Measurements from ENCODE around the gene KCNJ16.

KCNJ16 gene

DNA sequence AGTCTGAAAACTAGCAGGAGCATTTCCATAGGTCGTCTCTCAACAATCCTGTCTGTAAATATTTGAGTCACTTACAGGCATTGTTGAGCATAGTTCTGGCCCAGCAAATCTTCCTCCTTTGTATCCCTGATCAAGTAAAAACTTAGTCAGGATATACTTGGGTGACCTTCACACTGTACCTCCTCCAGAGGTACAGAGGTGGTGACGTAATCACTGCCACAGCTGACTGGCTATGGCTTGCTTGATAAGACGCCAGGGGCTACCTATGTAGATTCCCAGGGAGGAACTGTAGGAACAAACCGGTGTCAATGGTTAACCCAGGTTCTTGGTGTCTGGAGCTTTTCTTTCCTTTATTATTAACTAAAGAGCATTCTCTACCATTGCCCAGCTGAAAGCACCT lies at the start of gene KCNJ16:
TSS of gene KCNJ16 (plus strand) at position 270 of the 400 bp plus-strand sequence. CDS start 56,863 bp downstream, outside the sequence.
- Histone ChIP-seq H3K4me3 (replicated peaks; ENCODE audit: low read depth, low read length) (no peak within 1 kb of the TSS), H3K27me3 (replicated peaks; ENCODE audit: control insufficient read depth, insufficient read depth, low read length) (no peaks in the 10 kb centered on the region), H3K36me3 (ENCODE audit: control insufficient read depth, insufficient read depth, low read length) (no peaks in the 10 kb centered on the region)
- TF ChIP-seq, protein P1, sequence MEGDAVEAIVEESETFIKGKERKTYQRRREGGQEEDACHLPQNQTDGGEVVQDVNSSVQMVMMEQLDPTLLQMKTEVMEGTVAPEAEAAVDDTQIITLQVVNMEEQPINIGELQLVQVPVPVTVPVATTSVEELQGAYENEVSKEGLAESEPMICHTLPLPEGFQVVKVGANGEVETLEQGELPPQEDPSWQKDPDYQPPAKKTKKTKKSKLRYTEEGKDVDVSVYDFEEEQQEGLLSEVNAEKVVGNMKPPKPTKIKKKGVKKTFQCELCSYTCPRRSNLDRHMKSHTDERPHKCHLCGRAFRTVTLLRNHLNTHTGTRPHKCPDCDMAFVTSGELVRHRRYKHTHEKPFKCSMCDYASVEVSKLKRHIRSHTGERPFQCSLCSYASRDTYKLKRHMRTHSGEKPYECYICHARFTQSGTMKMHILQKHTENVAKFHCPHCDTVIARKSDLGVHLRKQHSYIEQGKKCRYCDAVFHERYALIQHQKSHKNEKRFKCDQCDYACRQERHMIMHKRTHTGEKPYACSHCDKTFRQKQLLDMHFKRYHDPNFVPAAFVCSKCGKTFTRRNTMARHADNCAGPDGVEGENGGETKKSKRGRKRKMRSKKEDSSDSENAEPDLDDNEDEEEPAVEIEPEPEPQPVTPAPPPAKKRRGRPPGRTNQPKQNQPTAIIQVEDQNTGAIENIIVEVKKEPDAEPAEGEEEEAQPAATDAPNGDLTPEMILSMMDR (IDR thresholded peaks at IDR 0.05; ENCODE audit: insufficient read depth, low read length, poor library complexity, severe bottlenecking), result no peak
- no peak for DNase-seq (ENCODE audit: extremely low read depth, insufficient read length)

DNA sequence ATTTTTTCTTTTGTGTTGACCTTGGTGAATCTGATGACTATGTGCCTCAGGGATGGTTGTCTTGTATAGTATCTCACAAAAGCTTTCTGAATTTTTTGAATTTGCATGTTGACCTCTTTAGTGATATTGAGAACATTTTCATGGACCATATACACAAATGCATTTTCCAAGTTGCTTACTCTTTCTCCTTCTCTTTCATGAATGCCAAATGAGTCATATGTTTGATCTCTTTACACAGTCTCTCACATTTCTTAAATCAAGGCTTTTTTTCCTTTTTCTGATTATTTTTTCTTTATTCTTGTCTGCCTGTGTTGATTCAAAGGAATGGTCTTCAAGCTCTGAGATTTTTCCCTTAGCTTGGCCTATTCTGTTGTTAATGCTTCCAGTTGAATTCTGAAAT lies 46.6 kb upstream of the KCNJ16 start:
- TF ChIP-seq, protein P1 (IDR thresholded peaks at IDR 0.05; ENCODE audit: insufficient read depth, low read length, poor library complexity, severe bottlenecking), result no peak
- Histone ChIP-seq H3K27me3 (replicated peaks; ENCODE audit: control insufficient read depth, insufficient read depth, low read length) (no peaks in the 10 kb centered on the region), H3K36me3 (ENCODE audit: control insufficient read depth, insufficient read depth, low read length) (no peaks in the 10 kb centered on the region), H3K4me3 (replicated peaks; ENCODE audit: low read depth, low read length) (no peak overlapping the region)
- DNase-seq (ENCODE audit: extremely low read depth, insufficient read length), result no peak

DNA sequence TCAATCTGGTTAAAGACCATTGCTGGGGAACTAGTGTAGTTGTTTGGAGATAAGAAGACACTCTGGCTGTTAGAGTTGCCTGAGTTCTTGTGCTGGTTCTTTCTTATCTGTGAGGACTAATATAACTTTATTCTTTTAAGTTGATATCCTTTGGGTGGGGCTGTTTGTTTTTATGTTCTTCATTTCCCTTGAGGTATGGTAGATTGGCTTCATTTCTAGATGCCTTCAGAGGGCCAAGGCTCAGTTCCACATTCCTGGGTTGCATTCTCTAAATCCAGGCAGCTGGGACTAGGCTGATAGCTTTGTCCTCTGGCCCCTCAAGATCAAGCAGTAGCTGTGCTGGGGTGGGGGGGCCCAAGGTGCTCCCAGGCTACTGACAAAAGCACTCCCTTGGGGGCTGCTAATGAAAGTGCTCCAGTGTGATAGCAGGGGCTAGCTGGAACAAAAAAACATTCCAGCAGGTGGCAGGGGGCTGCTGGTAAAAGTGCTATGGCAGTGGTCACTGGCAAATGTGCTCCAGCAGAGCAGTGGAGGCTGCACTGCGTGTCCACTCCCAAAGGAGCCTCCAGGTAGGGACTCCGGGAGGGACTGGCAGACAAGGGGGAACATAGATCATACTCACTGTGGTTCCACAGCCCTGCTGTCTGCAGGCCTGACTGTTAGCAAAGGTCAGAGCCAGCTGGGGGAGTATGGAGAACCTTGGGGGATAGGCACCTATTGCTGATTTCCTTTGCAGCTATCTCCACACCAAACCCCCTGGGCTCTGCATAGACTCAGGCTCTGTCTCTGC lies 45.9 kb upstream of the KCNJ16 start:
- H3K4me3 ChIP-seq (replicated peaks; ENCODE audit: low read depth, low read length), result no peak overlapping the region
- TF ChIP-seq, protein P1 (IDR thresholded peaks at IDR 0.05; ENCODE audit: insufficient read depth, low read length, poor library complexity, severe bottlenecking), result no peak
- no peak for DNase-seq (ENCODE audit: extremely low read depth, insufficient read length)
- H3K36me3 ChIP-seq (ENCODE audit: control insufficient read depth, insufficient read depth, low read length), result no peaks in the 10 kb centered on the region
- no peaks in the 10 kb centered on the region for H3K27me3 ChIP-seq (replicated peaks; ENCODE audit: control insufficient read depth, insufficient read depth, low read length)

- Histone ChIP-seq H3K36me3 (ENCODE audit: control insufficient read depth, insufficient read depth, low read length) (no peaks in the 10 kb centered on the region), H3K27me3 (replicated peaks; ENCODE audit: control insufficient read depth, insufficient read depth, low read length) (no peaks in the 10 kb centered on the region), H3K4me3 (replicated peaks; ENCODE audit: low read depth, low read length) (no peak overlapping the region)
- DNase-seq (ENCODE audit: extremely low read depth, insufficient read length), result no peak
- TF ChIP-seq, protein P1 (IDR thresholded peaks at IDR 0.05; ENCODE audit: insufficient read depth, low read length, poor library complexity, severe bottlenecking), result no peak
Measured at GRCh38 chr17:70030371-70030770, 44.7 kb upstream of the KCNJ16 start.

DNA sequence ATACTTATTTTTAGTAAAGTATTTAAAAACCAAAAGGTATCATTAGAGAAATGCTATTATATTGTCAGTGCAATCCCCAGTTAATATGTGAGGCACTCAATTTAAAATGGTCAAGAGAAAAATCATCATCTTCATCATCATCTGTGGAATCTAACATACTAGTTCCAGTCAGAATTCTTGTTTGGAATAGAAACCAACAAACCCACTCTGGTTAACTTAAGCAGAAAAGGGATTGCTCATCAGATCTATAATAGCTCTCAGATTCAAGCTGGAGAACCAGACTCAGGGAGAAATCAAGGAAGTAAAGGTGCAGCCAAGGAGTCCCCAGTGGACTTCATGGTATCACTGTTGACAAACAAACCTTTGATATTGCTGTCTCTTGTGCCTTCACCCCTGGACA lies 43.7 kb upstream of the KCNJ16 start:
- Histone ChIP-seq H3K36me3 (ENCODE audit: control insufficient read depth, insufficient read depth, low read length) (no peaks in the 10 kb centered on the region), H3K4me3 (replicated peaks; ENCODE audit: low read depth, low read length) (no peak overlapping the region), H3K27me3 (replicated peaks; ENCODE audit: control insufficient read depth, insufficient read depth, low read length) (no peaks in the 10 kb centered on the region)
- DNase-seq (ENCODE audit: extremely low read depth, insufficient read length), result no peak
- TF ChIP-seq, protein P1 (IDR thresholded peaks at IDR 0.05; ENCODE audit: insufficient read depth, low read length, poor library complexity, severe bottlenecking), result no peak

All from GM06990 (cell line).